Esophagus muscularis mucosa (tissue), 3 donors: ENCODE results near the gene LIMS3.
"Not testable (repeated sequence)": the region's sequence is repeated elsewhere in the genome, so short reads cannot be mapped to it uniquely, and the experiment has no call there.

ENCODE experiments used
- POLR2AphosphoS5 ChIP-seq, 2 donors: sonication (generic); formaldehyde crosslinking; IDR thresholded peaks; one replicate each; pipeline ENCODE4 v1.6.1; 2017; ENCODE audit warnings: antibody characterized with exemption in 2 of 2
- TF ChIP-seq, protein P1 (sequence below), 3 experiments: fragments of 200-600 bp in 2 of 3; fragments of 450-650 bp in 1 of 3; sonication (generic) in 2 of 3; IDR thresholded peaks; one replicate each; pipeline ENCODE4 v1.5.1; 2017 to 2019; ENCODE audit warnings: antibody characterized with exemption in 3 of 3, mild to moderate bottlenecking in 2 of 3, moderate library complexity in 1 of 3

DNA sequence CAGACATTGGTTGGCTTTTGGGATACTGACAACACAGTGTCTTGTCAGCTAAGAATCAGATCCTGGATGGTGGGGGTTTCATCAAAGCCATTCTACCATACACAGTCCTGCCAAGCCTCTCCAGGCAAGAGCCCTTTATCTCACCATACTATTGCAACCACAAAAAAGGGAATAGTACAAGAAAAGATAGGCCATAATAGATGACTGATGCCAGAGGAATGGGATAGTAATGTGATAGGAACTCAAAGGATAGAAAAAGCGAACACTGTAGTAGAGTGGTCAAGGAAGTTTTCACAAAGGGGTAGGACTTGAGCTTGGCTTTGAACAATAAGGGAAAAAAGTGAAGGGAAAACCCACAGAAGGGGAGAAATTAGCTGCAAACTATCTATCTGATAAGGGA lies 30.7 kb downstream of the LIMS3 start:
- TF ChIP-seq, protein P1, sequence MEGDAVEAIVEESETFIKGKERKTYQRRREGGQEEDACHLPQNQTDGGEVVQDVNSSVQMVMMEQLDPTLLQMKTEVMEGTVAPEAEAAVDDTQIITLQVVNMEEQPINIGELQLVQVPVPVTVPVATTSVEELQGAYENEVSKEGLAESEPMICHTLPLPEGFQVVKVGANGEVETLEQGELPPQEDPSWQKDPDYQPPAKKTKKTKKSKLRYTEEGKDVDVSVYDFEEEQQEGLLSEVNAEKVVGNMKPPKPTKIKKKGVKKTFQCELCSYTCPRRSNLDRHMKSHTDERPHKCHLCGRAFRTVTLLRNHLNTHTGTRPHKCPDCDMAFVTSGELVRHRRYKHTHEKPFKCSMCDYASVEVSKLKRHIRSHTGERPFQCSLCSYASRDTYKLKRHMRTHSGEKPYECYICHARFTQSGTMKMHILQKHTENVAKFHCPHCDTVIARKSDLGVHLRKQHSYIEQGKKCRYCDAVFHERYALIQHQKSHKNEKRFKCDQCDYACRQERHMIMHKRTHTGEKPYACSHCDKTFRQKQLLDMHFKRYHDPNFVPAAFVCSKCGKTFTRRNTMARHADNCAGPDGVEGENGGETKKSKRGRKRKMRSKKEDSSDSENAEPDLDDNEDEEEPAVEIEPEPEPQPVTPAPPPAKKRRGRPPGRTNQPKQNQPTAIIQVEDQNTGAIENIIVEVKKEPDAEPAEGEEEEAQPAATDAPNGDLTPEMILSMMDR (IDR thresholded peaks at IDR 0.05): not testable (repeated sequence)
- TF ChIP-seq POLR2AphosphoS5 (IDR thresholded peaks at IDR 0.05): not testable (repeated sequence)
